Panc1 (cell line): ENCODE results near the gene TP73. TPM values are rescaled to one million over a fixed set of nuclear protein-coding genes. Genes with fewer than 3 reads are reported as not detected.

Source experiments
- ATAC-seq: fragments of 200-7000 bp; cut with Tn5 transposase; 2 replicates; pipeline ENCODE4 v1.9.1; 2020; ENCODE audit warnings: mild to moderate bottlenecking, moderate library complexity
- BruUV-seq: library from RNA; stranded (reverse); fragments of 400-500 nt; replicated peaks from 2 replicates; lab custom pipeline; 2021; lab: Mats Ljungman, UMichigan
- CTCF ChIA-PET: fragments of 300-600 bp; sonication (Branson Sonifier 250); formaldehyde crosslinking; loops from one replicate; lab custom pipeline; 2022; ENCODE audit warnings: antibody characterized with exemption; lab: Charles Lee
- POLR2A ChIA-PET: fragments of 300-600 bp; sonication (Branson Sonifier 250); formaldehyde crosslinking; loops from one replicate; lab custom pipeline; 2022; ENCODE audit warnings: antibody characterized with exemption; lab: Charles Lee
- DNase-seq: peaks from one replicate; pipeline ENCODE4 v3.0.0-alpha.2; 2010; ENCODE audit warnings: low read depth, low spot score
- H3K27ac ChIP-seq: 2 replicates; pipeline ENCODE4 v1.5.1; 2011; ENCODE audit warnings: mild to moderate bottlenecking, low read length, inconsistent platforms
- H3K27me3 ChIP-seq: fragments of 200-500 bp; sonication (Bioruptor generic); 2 replicates; pipeline ENCODE4 v1.6.0; 2014; ENCODE audit warnings: low read length, inconsistent platforms; ENCODE audit not compliant: control insufficient read depth, insufficient read depth
- H3K36me3 ChIP-seq: fragments of 200-500 bp; sonication (Bioruptor generic); 2 replicates; pipeline ENCODE4 v1.5.1; 2014; ENCODE audit warnings: inconsistent platforms, mild to moderate bottlenecking, low read length, moderate library complexity; ENCODE audit not compliant: control insufficient read depth, insufficient read depth
- H3K4me1 ChIP-seq: 2 replicates; pipeline ENCODE4 v1.5.1; 2011; ENCODE audit warnings: inconsistent platforms, mild to moderate bottlenecking, low read length, moderate library complexity; ENCODE audit not compliant: control insufficient read depth, insufficient read depth
- H3K4me3 ChIP-seq, 2 experiments: 2 replicates each; pipeline ENCODE4 v1.5.1; 2011 to 2012; ENCODE audit warnings: low read depth in 2 of 2, low read length in 2 of 2, mild to moderate bottlenecking in 2 of 2, inconsistent platforms in 1 of 2, moderate library complexity in 1 of 2
- H3K9me3 ChIP-seq: fragments of 200-500 bp; sonication (Bioruptor generic); 2 replicates; pipeline ENCODE4 v1.5.1; 2014; ENCODE audit warnings: low read depth, mild to moderate bottlenecking, inconsistent platforms, low read length, moderate library complexity; ENCODE audit not compliant: control insufficient read depth, insufficient read depth
- CTCF ChIP-seq: fragments of 450-650 bp; IDR thresholded peaks from 2 replicates; pipeline ENCODE4 v1.5.1; 2017; ENCODE audit warnings: mild to moderate bottlenecking
- POLR2AphosphoS5 ChIP-seq: IDR thresholded peaks from 2 replicates; pipeline ENCODE4 v1.6.1; 2012; ENCODE audit warnings: mild to moderate bottlenecking, low read depth, low read length, moderate library complexity
- REST ChIP-seq, 2 experiments: IDR thresholded peaks; 2 replicates each; pipeline ENCODE4 v1.6.1; 2011 to 2012; ENCODE audit warnings: low read depth in 2 of 2, control low read depth in 1 of 2, low read length in 1 of 2, mild to moderate bottlenecking in 1 of 2, moderate library complexity in 1 of 2; ENCODE audit not compliant: insufficient read depth in 1 of 2
- SIN3A ChIP-seq: IDR thresholded peaks from 2 replicates; pipeline ENCODE4 v1.6.1; 2012; ENCODE audit warnings: low read depth, mild to moderate bottlenecking, low read length, moderate library complexity, borderline replicate concordance; ENCODE audit not compliant: insufficient read depth
- TCF7L2 ChIP-seq: IDR thresholded peaks from 2 replicates; pipeline ENCODE4 v1.6.1; 2011; ENCODE audit warnings: mild to moderate bottlenecking, low read depth, low read length, inconsistent platforms
- in situ Hi-C: cut with HindIII; loops from 2 replicates; pipeline ENCODE4 v1.10.0; 2016; ENCODE audit warnings: low sequenced_read_pairs, low pct_unique_long_range_greater_than_20kb
- intact Hi-C: fragments of 100-400 bp; cut with micrococcal nuclease; formaldehyde crosslinking; loops from one replicate; pipeline ENCODE4 v1.10.0; 2022; ENCODE audit not compliant: unreplicated experiment
- total RNA-seq: library from RNA; stranded (reverse); gene quantifications from one replicate; pipeline ENCODE4 v1.2.1, GENCODE V29; 2021; ENCODE audit not compliant: unreplicated experiment

TP73 gene
- total RNA-seq, 1 experiment from 2014 or later, result 4.7 TPM

GRCh38 chr1:3713840-3714239 is 61.5 kb downstream of the TP73 start:
- ChIA-PET POLR2A (no interaction called here), CTCF (no interaction called here)
- in situ Hi-C loops, result no loop called here
- BruUV-seq, result no TSS peak
- intact Hi-C loops, result no loop called here
- Histone ChIP-seq H3K27me3 (no peaks in the 10 kb centered on the region), H3K4me3 (no peak overlapping the region), H3K9me3 (no peaks in the 10 kb centered on the region), H3K4me1 (peaks cover 10% of the 10 kb centered on the region), H3K36me3 (no peaks in the 10 kb centered on the region), H3K27ac (no peak overlapping the region)
- DNase-seq (no peak), ATAC-seq (no peak)
- TF ChIP-seq SIN3A, result no peak
- no peak for TF ChIP-seq TCF7L2
- TF ChIP-seq POLR2AphosphoS5, result no peak
- no peak for TF ChIP-seq CTCF
- TF ChIP-seq REST (IDR thresholded peaks at IDR 0.05; ENCODE audit: insufficient read depth in 1 of 2, low read depth in 2 of 2, low read length in 1 of 2), result no peak

- BruUV-seq, result no TSS peak
- intact Hi-C loops, result no loop called here
- CTCF ChIA-PET, result interaction anchor here (0.7 kb wide), 1 partner anchor 10 kb away, joined by 5 read pairs; no protein-coding TSS in a partner anchor
Measured at GRCh38 chr1:3714284-3714741, 62.0 kb downstream of the TP73 start.

More at GRCh38 chr1:3714284-3714741, 62.0 kb downstream of the TP73 start:
- POLR2A ChIA-PET, result no interaction called here
- Histone ChIP-seq H3K36me3 (no peaks in the 10 kb centered on the region), H3K27me3 (no peaks in the 10 kb centered on the region), H3K4me1 (peaks cover 10% of the 10 kb centered on the region), H3K9me3 (no peaks in the 10 kb centered on the region), H3K27ac (no peak overlapping the region), H3K4me3 (no peak overlapping the region)
- no peak for TF ChIP-seq SIN3A
- no peak for TF ChIP-seq REST (IDR thresholded peaks at IDR 0.05; ENCODE audit: insufficient read depth in 1 of 2, low read depth in 2 of 2, low read length in 1 of 2)
- no peak for TF ChIP-seq TCF7L2
- TF ChIP-seq POLR2AphosphoS5, result no peak
- no peak for TF ChIP-seq CTCF
- ATAC-seq (no peak), DNase-seq (no peak)
- in situ Hi-C loops, result no loop called here
